Right cardiac atrium (tissue), 5 donors: Measurements from ENCODE around the gene HK1. TPM values are rescaled to one million over a fixed set of nuclear protein-coding genes. Genes with fewer than 3 reads are reported as not detected.
"Not testable (repeated sequence)": the region's sequence is repeated elsewhere in the genome, so short reads cannot be mapped to it uniquely, and the experiment has no call there.

Source experiments
- ATAC-seq, 2 donors: fragments of 200-7000 bp; cut with Tn5 transposase; one replicate each; pipeline versions ENCODE4 v1.8.0 to v1.9.1; 2020; ENCODE audit warnings: moderate library complexity in 2 of 2, mild to moderate bottlenecking in 1 of 2
- DNase-seq, 3 donors: peaks; one replicate each; pipeline ENCODE4 v3.0.0-alpha.2; 2020
- H3K27ac ChIP-seq: one replicate; pipeline ENCODE4 v1.5.1; 2013; ENCODE audit warnings: mild to moderate bottlenecking, low read length, control low read depth, moderate library complexity
- H3K27me3 ChIP-seq: one replicate; pipeline ENCODE4 v1.6.1; 2013; ENCODE audit not compliant: control insufficient read depth, insufficient read depth
- H3K4me1 ChIP-seq: one replicate; pipeline ENCODE4 v1.6.1; 2013; ENCODE audit warnings: low read length; ENCODE audit not compliant: control insufficient read depth, insufficient read depth
- H3K4me3 ChIP-seq: one replicate; pipeline ENCODE4 v1.5.1; 2013; ENCODE audit warnings: low read length, control low read depth
- H3K9me3 ChIP-seq: one replicate; pipeline ENCODE4 v1.6.1; 2013; ENCODE audit warnings: low read length; ENCODE audit not compliant: control insufficient read depth
- WGBS: extraction: QIAGEN DNeasy Blood & Tissue Kit; methylation state at CpG from one replicate; pipeline ENCODE4 v1.1.7; 2013; 5-methylcytosine and 5-hydroxymethylcytosine counted together
- intact Hi-C, 4 donors: fragments of 100-400 bp; cut with DNase I; formaldehyde crosslinking; loops; one replicate each; pipeline versions ENCODE4 v1.11.0 to v1.14.0; 2022 to 2023
- polyA plus RNA-seq: library from polyadenylated mRNA; stranded (reverse); fragments of 200-250 nt; gene quantifications from one replicate; pipeline ENCODE4 v1.2.3, GENCODE V29; 2013
- total RNA-seq, 4 donors: library from RNA; stranded (reverse); fragmentation: NEBNext Ultra II Directional; extraction: Animal tissue kit (Norgen Biotek cat#: 25700); gene quantifications; one replicate each; pipeline ENCODE4 v1.2.1, GENCODE V29; 2021
- donor health status: healthy with polysubstance abuse.
- donor health status: DM: no; HTN: yes; CAD: no.
- donor health status: DM: no; HTN: no; CAD: no.
- donor health status: DM: no; HTN: yes; CAD: no; lungs with severe emphysema.
- donor health status: DM: yes; HTN: yes; CAD: no.

The HK1 gene
- total and polyA plus RNA-seq, 5 donors, result 165 to 313 (median 278) TPM

- H3K27me3 ChIP-seq, result no peaks in the 10 kb centered on the region
- H3K9me3 ChIP-seq, result no peaks in the 10 kb centered on the region
- peak in 1 of 2 donors; percentile 26 for ATAC-seq
- H3K27ac ChIP-seq, result no peak overlapping the region
- peaks cover 6% of the 10 kb centered on the region for H3K4me1 ChIP-seq
- intact Hi-C loops, result no loop called here
- no peak for DNase-seq
- 75% methylated on average over 2 of the region's 2 CpGs for WGBS
- no peak overlapping the region for H3K4me3 ChIP-seq
These were observed 814 bp downstream of the HK1 start for GRCh38 chr10:69279110-69279509.

- DNase-seq, result no peak
- intact Hi-C loops, result no loop called here
- peaks cover 6% of the 10 kb centered on the region for H3K4me1 ChIP-seq
- H3K4me3 ChIP-seq, result no peak overlapping the region
- no peaks in the 10 kb centered on the region for H3K9me3 ChIP-seq
- peak; percentile 35 to 63 for ATAC-seq
- no peaks in the 10 kb centered on the region for H3K27me3 ChIP-seq
- peak overlapping the region; percentile 20 for H3K27ac ChIP-seq
- 68% methylated on average over 8 of the region's 8 CpGs for WGBS
These were observed 3.5 kb downstream of the HK1 start for GRCh38 chr10:69281507-69282413.

GRCh38 chr10:69284402-69284801 lies 6.1 kb downstream of the HK1 start:
- H3K27me3 ChIP-seq, H3K27ac ChIP-seq, ATAC-seq, H3K9me3 ChIP-seq, DNase-seq, H3K4me3 ChIP-seq, H3K4me1 ChIP-seq, intact Hi-C loops: not testable (repeated sequence)
- 76% methylated on average over 6 of the region's 6 CpGs for WGBS

- no peak overlapping the region for H3K27ac ChIP-seq
- no peak overlapping the region for H3K4me3 ChIP-seq
- DNase-seq, result no peak
- no peaks in the 10 kb centered on the region for H3K27me3 ChIP-seq
- intact Hi-C loops, result no loop called here
- no peaks in the 10 kb centered on the region for H3K4me1 ChIP-seq
- no peaks in the 10 kb centered on the region for H3K9me3 ChIP-seq
- ATAC-seq, result no peak
- WGBS, result 75% methylated on average over 4 of the region's 4 CpGs
These were observed 7.4 kb downstream of the HK1 start for GRCh38 chr10:69285699-69286098.

- Histone ChIP-seq H3K9me3 (no peaks in the 10 kb centered on the region), H3K4me3 (no peak overlapping the region), H3K27ac (no peak overlapping the region), H3K27me3 (no peaks in the 10 kb centered on the region), H3K4me1 (no peaks in the 10 kb centered on the region)
- 91% methylated on average over 4 of the region's 4 CpGs for WGBS
- DNase-seq (no peak), ATAC-seq (no peak)
- intact Hi-C loops, result no loop called here
These were observed 8.9 kb downstream of the HK1 start for GRCh38 chr10:69287181-69287580.

- Histone ChIP-seq H3K27me3 (no peaks in the 10 kb centered on the region), H3K27ac (no peak overlapping the region), H3K4me3 (no peak overlapping the region), H3K9me3 (no peaks in the 10 kb centered on the region), H3K4me1 (no peaks in the 10 kb centered on the region)
- ATAC-seq (peak; percentile 11 to 52), DNase-seq (peak in 1 of 3 donors; percentile 62)
- intact Hi-C loops, result no loop called here
- WGBS, result 79% methylated on average over 4 of the region's 4 CpGs
These were observed 12.7 kb downstream of the HK1 start for GRCh38 chr10:69290993-69291392.

GRCh38 chr10:69292459-69292858 lies 14.2 kb downstream of the HK1 start:
- WGBS, result 53% methylated on average over 3 of the region's 3 CpGs

GRCh38 chr10:69295027-69295636 lies 16.8 kb downstream of the HK1 start:
- Histone ChIP-seq H3K27ac (no peak overlapping the region), H3K4me3 (no peak overlapping the region), H3K4me1 (no peaks in the 10 kb centered on the region), H3K27me3 (no peaks in the 10 kb centered on the region), H3K9me3 (no peaks in the 10 kb centered on the region)
- whole genome bisulfite sequencing, result 91% methylated on average over 11 of the region's 11 CpGs
- intact Hi-C loops, result no loop called here
- ATAC-seq, result no peak
- DNase-seq, result no peak

More at GRCh38 chr10:69292459-69292858, 14.2 kb downstream of the HK1 start:
- Histone ChIP-seq H3K9me3 (no peaks in the 10 kb centered on the region), H3K4me1 (no peaks in the 10 kb centered on the region), H3K4me3 (no peak overlapping the region), H3K27me3 (no peaks in the 10 kb centered on the region), H3K27ac (no peak overlapping the region)
- intact Hi-C loops, result no loop called here
- no peak for ATAC-seq
- DNase-seq, result no peak

- ATAC-seq, result no peak
- Histone ChIP-seq H3K4me1 (no peaks in the 10 kb centered on the region), H3K27ac (no peak overlapping the region), H3K27me3 (no peaks in the 10 kb centered on the region), H3K4me3 (no peak overlapping the region), H3K9me3 (no peaks in the 10 kb centered on the region)
- intact Hi-C loops, result no loop called here
- WGBS, result 94% methylated on average over 3 of the region's 3 CpGs
- DNase-seq, result no peak
These were observed 25.3 kb downstream of the HK1 start for GRCh38 chr10:69303632-69304051.

GRCh38 chr10:69306421-69306820 lies 28.1 kb downstream of the HK1 start:
- H3K4me3 ChIP-seq, result no peak overlapping the region

GRCh38 chr10:69307434-69307833 lies 29.1 kb downstream of the HK1 start:
- no peak overlapping the region for H3K4me3 ChIP-seq
- intact Hi-C loops, result no loop called here
- DNase-seq (no peak), ATAC-seq (no peak)
- H3K27ac ChIP-seq, result no peak overlapping the region
- H3K4me1 ChIP-seq, result peaks cover 5% of the 10 kb centered on the region
- H3K27me3 ChIP-seq, result no peaks in the 10 kb centered on the region
- WGBS, result 86% methylated on average over 4 of the region's 4 CpGs
- no peaks in the 10 kb centered on the region for H3K9me3 ChIP-seq

More at GRCh38 chr10:69306421-69306820, 28.1 kb downstream of the HK1 start:
- Histone ChIP-seq H3K27me3 (no peaks in the 10 kb centered on the region), H3K4me1 (peaks cover 4% of the 10 kb centered on the region), H3K9me3 (no peaks in the 10 kb centered on the region), H3K27ac (no peak overlapping the region)
- intact Hi-C loops, result no loop called here
- 97% methylated on average over 2 of the region's 2 CpGs for WGBS
- DNase-seq, result no peak
- ATAC-seq, result no peak
